NB4 (cell line): Measurements from ENCODE around the gene TTLL13.
"Not testable (repeated sequence)": the region's sequence is repeated elsewhere in the genome, so short reads cannot be mapped to it uniquely, and the experiment has no call there.

Source experiments
- MYC ChIP-seq: IDR thresholded peaks from 2 replicates; pipeline ENCODE4 v1.6.1; 2011; ENCODE audit warnings: low read depth, low read length
- TF ChIP-seq, protein P1 (sequence below): IDR thresholded peaks from one replicate; pipeline ENCODE4 v1.5.1; 2012; ENCODE audit warnings: low read depth, low read length
- TF ChIP-seq, protein P2 (sequence below): IDR thresholded peaks from 2 replicates; pipeline ENCODE4 v1.6.1; 2011; ENCODE audit warnings: low read depth, low read length

DNA sequence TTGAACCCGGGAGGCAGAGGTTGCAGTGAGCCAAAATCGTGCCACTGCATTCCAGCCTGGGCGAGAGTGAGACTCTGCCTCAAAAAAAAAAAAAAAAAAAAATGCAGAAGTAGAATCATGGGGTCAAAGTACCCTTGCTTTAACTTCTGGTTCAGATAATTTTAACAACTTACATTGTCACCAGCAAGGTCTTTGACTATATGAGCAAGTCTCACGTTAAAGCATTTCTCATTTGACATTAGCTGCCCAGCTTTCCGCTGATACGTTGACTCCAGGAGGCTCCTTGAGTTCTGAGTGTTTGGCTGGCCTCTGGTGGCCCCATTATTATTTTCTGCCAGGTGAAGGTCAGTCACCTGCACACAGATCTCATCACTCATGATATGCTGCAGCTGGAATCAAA is 32.3 kb downstream of the TTLL13 start:
- TF ChIP-seq, protein P1, sequence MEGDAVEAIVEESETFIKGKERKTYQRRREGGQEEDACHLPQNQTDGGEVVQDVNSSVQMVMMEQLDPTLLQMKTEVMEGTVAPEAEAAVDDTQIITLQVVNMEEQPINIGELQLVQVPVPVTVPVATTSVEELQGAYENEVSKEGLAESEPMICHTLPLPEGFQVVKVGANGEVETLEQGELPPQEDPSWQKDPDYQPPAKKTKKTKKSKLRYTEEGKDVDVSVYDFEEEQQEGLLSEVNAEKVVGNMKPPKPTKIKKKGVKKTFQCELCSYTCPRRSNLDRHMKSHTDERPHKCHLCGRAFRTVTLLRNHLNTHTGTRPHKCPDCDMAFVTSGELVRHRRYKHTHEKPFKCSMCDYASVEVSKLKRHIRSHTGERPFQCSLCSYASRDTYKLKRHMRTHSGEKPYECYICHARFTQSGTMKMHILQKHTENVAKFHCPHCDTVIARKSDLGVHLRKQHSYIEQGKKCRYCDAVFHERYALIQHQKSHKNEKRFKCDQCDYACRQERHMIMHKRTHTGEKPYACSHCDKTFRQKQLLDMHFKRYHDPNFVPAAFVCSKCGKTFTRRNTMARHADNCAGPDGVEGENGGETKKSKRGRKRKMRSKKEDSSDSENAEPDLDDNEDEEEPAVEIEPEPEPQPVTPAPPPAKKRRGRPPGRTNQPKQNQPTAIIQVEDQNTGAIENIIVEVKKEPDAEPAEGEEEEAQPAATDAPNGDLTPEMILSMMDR: not testable (repeated sequence)
- not testable (repeated sequence) for TF ChIP-seq MYC
- TF ChIP-seq, protein P2, sequence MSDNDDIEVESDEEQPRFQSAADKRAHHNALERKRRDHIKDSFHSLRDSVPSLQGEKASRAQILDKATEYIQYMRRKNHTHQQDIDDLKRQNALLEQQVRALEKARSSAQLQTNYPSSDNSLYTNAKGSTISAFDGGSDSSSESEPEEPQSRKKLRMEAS: not testable (repeated sequence)
